ENCODE measurements around the gene CHID1. TPM values are rescaled to one million over a fixed set of nuclear protein-coding genes. Genes with fewer than 3 reads are reported as not detected.

Gene CHID1
- total RNA-seq, 6 donors from 2014 or later: 34.6 to 144 (median 59.1) TPM

DNA sequence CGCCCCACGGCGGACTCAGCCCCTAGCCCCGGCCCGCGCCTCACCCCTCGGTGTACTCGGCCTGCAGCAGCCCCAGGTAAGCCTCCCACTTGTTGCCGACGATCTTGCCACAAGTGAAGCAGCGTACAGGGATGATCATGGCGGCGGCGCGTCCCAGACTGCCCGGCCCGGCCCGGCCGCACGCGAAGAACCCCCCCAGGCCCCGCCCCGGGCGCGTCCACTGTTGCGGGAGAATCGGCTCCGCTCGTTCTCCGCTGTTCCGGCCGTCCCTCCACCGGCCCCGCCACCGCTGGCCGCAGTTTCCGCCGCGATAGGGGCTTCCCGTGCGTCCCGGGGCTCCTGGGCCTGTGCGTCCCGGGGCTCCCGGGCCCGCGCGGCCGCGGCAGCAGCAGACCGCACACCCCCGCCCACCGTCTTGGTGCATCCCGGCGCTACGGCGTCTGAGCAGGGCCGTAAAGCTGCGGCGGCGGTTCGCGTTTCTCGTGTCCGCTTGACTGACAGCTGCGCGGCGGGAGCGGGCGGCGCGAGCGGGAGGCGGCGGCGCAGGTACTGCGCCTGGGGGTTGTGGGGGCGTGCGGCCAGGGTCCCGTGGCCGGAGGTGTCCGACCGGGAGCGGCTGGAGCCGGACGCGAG, 68.1 kb downstream of the CHID1 start, which contains the start of the genes POLR2L and TSPAN4:
Gene POLR2L (minus strand): TSS at position 160 of the 633 bp plus-strand sequence. CDS start 21 bp downstream, at position 139.
Gene TSPAN4 (plus strand): TSS at position 483 of the 633 bp plus-strand sequence. CDS start 7,453 bp downstream, outside the sequence.
- Histone ChIP-seq H3K27ac (peak within 1 kb of the TSS; percentile 93 to 97 (median 94)), H3K36me3 (peaks cover 20 to 34% (median 31%) of the 10 kb centered on the region in 4 donors), H3K9me3 (no peaks in the 10 kb centered on the region), H3K4me3 (peak within 1 kb of the TSS; percentile 63 to 99 (median 92)), H3K27me3 (no peaks in the 10 kb centered on the region), H3K4me1 (peaks cover 38 to 92% (median 63%) of the 10 kb centered on the region in 4 donors)
- TF ChIP-seq POLR2A (IDR thresholded peaks at IDR 0.05) (peak in 3 of 4 donors; percentile 90 to 97 (median 96)), POLR2AphosphoS5 (IDR thresholded peaks at IDR 0.05) (peak; percentile 77 to 88), EP300 (IDR thresholded peaks at IDR 0.05) (peak in 1 of 4 donors; percentile 53)
- TF ChIP-seq, protein P1, sequence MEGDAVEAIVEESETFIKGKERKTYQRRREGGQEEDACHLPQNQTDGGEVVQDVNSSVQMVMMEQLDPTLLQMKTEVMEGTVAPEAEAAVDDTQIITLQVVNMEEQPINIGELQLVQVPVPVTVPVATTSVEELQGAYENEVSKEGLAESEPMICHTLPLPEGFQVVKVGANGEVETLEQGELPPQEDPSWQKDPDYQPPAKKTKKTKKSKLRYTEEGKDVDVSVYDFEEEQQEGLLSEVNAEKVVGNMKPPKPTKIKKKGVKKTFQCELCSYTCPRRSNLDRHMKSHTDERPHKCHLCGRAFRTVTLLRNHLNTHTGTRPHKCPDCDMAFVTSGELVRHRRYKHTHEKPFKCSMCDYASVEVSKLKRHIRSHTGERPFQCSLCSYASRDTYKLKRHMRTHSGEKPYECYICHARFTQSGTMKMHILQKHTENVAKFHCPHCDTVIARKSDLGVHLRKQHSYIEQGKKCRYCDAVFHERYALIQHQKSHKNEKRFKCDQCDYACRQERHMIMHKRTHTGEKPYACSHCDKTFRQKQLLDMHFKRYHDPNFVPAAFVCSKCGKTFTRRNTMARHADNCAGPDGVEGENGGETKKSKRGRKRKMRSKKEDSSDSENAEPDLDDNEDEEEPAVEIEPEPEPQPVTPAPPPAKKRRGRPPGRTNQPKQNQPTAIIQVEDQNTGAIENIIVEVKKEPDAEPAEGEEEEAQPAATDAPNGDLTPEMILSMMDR (IDR thresholded peaks at IDR 0.05): peak in 4 of 6 experiments; percentile 24 to 50 (median 32)
- DNase-seq (peak; percentile 91 to 98), ATAC-seq (ENCODE audit: low FRiP score in 2 of 2) (peak; percentile 41 to 78)
- 0% methylated on average over 20 of the region's 87 CpGs; no CpG with 5 or more reads in 1 of the 2 donors for WGBS, 2 donors

DNA sequence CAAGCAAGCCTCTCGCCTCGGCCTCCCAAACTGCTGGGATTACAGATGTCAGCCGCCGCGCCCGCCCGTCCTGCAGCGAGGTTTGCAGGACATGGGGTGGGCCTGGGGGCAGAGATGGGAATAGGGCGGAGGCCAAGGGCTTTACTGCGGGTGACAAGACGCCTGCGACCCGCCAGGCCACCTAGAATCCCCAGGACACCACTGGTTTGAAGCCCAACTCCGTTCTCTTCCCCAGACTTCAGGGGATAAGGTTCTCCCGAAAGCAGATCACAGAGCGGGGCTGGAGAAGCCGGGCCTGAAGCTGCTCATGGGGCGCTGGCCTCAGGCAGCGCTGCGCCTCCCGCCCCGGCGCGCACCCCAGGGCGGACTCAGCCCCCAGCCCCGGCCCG, 68.6 kb downstream of the CHID1 start:
- H3K27ac ChIP-seq: peak overlapping the region; percentile 93 to 97 (median 94)
- peaks cover 20 to 39% (median 36%) of the 10 kb centered on the region in 4 donors for H3K36me3 ChIP-seq
- H3K4me1 ChIP-seq: peaks cover 39 to 93% (median 62%) of the 10 kb centered on the region in 4 donors
- ATAC-seq (ENCODE audit: low FRiP score in 2 of 2): peak in 1 of 2 donors; percentile 1
- TF ChIP-seq EP300 (IDR thresholded peaks at IDR 0.05) (no peak), POLR2AphosphoS5 (IDR thresholded peaks at IDR 0.05) (no peak), POLR2A (IDR thresholded peaks at IDR 0.05) (no peak)
- TF ChIP-seq, protein P1 (IDR thresholded peaks at IDR 0.05): no peak
- H3K4me3 ChIP-seq: peak overlapping the region; percentile 63 to 99 (median 92)
- 0% methylated on average over 8 to 16 of the region's 27 CpGs for WGBS, 2 donors
- no peaks in the 10 kb centered on the region for H3K9me3 ChIP-seq
- H3K27me3 ChIP-seq: no peaks in the 10 kb centered on the region
- no peak for DNase-seq

DNA sequence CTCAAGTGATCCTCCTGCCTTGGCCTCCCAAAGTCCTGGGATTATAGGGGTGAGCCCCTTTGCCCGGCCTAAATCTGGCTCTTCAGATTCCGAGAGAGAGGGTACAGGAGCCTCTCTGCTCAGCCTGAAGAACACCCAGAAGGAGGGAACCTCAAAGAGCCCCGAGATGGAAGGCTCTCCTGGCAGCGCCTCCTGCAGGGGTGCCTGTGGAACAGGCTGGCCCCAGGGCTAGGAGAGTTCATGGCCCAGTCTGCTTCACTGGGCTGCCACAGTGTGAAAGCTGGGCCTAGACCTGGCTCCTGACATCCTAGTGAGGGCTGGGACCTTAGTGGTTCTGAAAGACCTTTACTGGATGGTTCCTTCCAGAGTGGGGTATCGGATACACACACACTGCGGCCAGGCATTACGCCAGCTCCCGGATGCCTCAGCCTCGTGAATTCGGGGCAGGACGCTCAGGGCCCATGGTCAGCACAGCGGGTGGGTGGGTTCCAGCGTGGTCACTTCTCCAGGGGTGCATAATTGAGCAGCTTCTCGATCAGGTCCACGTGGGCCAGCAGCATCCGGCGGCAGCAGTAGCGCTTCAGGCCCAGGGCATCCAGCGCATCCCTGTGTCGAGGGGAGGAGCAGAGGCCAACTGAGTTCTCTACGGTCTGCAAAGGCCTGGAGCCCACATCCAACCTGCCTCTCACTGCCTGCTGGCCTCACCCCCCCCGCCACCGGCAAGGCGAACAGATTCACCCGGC, 70.6 kb downstream of the CHID1 start:
- Histone ChIP-seq H3K27ac (no peak overlapping the region), H3K27me3 (no peaks in the 10 kb centered on the region), H3K4me1 (peaks cover 32 to 89% (median 49%) of the 10 kb centered on the region in 4 donors), H3K36me3 (peaks cover 20 to 52% (median 49%) of the 10 kb centered on the region in 4 donors), H3K4me3 (peak overlapping the region in 1 of 4 donors; percentile 63), H3K9me3 (no peaks in the 10 kb centered on the region)
- DNase-seq (peak in 1 of 2 donors; percentile 77), ATAC-seq (ENCODE audit: low FRiP score in 2 of 2) (no peak)
- TF ChIP-seq EP300 (IDR thresholded peaks at IDR 0.05) (no peak), POLR2A (IDR thresholded peaks at IDR 0.05) (no peak), POLR2AphosphoS5 (IDR thresholded peaks at IDR 0.05) (no peak)
- TF ChIP-seq, protein P1 (IDR thresholded peaks at IDR 0.05): no peak
- 86 to 87% methylated on average over 15 to 25 of the region's 25 CpGs for WGBS, 2 donors

DNA sequence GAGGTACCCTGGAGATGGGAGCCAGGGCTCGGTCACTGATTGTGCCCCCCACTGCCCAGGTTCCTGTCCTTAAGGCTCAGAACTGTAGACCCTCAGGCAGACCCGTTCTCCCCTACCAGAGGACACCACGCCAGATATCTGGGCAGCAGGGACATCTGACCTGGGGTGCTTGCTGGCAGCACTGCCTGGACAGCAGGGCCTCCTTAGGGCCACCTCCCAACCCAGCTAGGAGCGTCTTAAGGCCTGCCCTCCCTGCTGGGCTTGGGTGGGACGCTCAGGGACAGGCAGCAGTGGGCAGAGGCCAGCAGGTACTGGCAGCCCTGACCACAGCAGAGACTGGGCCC, 71.4 kb downstream of the CHID1 start:
- Histone ChIP-seq H3K9me3 (no peaks in the 10 kb centered on the region), H3K4me3 (no peak overlapping the region), H3K4me1 (peaks cover 39 to 89% (median 52%) of the 10 kb centered on the region in 4 donors), H3K27ac (peak overlapping the region; percentile 30 to 87 (median 36)), H3K36me3 (peaks cover 20 to 52% (median 49%) of the 10 kb centered on the region in 4 donors), H3K27me3 (no peaks in the 10 kb centered on the region)
- ATAC-seq (ENCODE audit: low FRiP score in 2 of 2) (no peak), DNase-seq (no peak)
- WGBS, 2 donors: 80 to 94% methylated on average over 2 to 5 of the region's 5 CpGs
- TF ChIP-seq POLR2AphosphoS5 (IDR thresholded peaks at IDR 0.05): no peak
- TF ChIP-seq, protein P1 (IDR thresholded peaks at IDR 0.05): no peak
- TF ChIP-seq EP300 (IDR thresholded peaks at IDR 0.05): no peak
- TF ChIP-seq POLR2A (IDR thresholded peaks at IDR 0.05): no peak

Measured in upper lobe of left lung (tissue), 6 donors.